GM10266 (cell line): ENCODE results near the gene DOCK2.

Experiments used
- DNase-seq: peaks from one replicate; pipeline ENCODE4 v3.0.0; 2012; ENCODE audit errors: extremely low spot score
- TF ChIP-seq, protein P1 (sequence below): IDR thresholded peaks from 2 replicates; pipeline ENCODE4 v1.5.1; 2012; ENCODE audit warnings: mild to moderate bottlenecking, low read depth; ENCODE audit not compliant: control insufficient read depth, insufficient read depth; ENCODE audit errors: missing control alignments

Gene DOCK2

DNA sequence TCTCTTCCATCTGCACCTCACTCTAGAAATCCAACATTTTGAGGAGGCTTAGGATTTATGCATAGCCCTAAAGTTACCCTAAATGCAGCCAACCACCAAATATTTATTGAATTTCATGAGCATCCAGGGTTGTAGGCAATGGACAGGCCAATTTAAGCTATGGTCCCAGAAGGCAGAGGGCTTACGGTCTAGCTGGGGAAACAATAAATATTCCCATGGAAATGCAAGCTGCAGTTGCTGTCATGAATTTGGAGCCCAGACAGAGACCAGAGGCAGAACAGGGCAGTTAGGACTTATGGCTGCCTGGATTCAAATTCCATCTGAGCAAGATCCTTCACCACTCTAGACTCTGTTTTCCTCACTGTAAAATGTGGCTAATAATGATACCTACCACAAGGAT is 352.3 kb downstream of the DOCK2 start:
- no peak for DNase-seq
- TF ChIP-seq, protein P1, sequence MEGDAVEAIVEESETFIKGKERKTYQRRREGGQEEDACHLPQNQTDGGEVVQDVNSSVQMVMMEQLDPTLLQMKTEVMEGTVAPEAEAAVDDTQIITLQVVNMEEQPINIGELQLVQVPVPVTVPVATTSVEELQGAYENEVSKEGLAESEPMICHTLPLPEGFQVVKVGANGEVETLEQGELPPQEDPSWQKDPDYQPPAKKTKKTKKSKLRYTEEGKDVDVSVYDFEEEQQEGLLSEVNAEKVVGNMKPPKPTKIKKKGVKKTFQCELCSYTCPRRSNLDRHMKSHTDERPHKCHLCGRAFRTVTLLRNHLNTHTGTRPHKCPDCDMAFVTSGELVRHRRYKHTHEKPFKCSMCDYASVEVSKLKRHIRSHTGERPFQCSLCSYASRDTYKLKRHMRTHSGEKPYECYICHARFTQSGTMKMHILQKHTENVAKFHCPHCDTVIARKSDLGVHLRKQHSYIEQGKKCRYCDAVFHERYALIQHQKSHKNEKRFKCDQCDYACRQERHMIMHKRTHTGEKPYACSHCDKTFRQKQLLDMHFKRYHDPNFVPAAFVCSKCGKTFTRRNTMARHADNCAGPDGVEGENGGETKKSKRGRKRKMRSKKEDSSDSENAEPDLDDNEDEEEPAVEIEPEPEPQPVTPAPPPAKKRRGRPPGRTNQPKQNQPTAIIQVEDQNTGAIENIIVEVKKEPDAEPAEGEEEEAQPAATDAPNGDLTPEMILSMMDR = no peak

DNA sequence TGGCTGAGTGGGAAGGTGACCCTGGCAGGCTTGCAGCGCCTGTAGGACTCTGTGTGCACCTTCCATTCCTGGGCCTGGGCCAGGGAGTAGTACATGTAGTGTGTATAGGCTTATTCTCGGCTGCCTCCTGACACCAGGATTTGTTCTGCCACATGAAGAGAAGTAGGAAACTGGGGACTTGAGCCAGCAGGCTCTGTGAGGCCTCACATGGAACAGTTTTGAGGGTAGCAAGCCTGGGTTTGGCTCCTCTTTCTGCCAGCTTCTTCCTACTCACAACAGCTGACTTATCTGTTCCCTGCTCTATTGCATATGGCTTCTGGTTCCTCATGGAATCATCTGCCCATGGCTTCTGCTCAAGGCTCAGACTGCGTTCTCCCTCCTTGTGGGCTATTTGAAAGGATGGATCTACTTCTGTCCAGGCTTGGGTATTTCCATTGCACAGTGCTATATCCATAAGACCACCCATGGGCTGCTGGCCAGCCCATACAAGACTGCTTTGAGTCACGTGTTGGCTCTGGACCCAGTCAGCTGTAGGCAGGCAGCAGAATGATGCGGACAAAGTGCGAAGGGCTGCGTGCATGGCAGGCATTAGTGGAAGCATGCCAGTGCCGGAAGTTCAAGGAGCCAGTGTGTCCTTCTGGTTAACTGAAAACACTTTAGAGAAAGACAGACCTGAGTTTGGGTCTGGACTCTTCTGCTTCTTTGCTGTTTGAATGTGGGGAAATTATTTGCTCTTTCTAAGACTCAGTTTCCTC is 354.2 kb downstream of the DOCK2 start:
- no peak for DNase-seq
- TF ChIP-seq, protein P1 = no peak

DNA sequence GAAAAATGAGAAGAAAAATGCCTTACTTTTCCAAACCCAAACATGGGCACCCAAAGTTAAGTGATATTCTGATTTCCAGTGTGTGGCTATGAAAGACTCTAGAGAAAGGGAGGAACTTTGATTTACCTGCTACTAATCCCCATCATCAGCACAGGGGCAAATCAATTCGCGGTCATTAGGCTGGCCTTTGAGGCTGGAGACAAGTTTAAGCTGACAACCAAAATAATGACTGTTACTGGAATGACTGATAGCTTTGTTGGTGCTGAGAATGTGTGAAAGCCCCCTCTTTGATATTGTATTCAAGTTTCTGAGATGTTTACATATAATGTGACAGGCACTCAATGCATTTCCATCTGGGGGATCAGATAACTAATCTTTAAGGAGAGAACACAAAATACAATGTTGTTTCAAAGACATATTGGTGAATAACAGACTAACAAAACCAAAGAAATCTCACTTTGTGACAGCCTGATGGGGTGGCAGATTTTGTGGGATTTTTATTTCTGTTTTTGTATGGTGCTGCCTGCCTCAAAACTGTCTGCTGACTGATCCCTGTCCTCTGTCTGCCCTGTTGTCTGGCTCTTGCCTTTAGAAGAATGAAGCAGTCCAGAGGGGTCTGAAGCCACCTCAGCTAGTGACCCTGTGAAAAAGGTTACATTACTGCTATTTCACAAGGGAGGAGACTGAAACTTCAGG is 355.9 kb downstream of the DOCK2 start:
- no peak for DNase-seq
- TF ChIP-seq, protein P1 = no peak

DNA sequence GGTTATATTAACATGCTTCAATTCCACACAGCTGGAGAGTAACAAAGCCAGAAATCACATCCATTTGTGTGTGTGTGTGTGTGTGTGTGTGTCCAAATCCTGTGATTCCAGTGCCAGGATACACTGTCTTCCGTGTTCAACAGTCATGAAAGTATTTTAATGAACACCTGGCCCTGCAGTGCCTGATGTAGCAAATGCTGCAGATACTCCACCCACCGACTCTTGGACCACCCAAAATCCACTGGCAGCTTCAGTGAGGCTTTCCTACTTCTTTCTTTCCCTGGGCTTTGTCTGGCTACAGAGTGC is 356.4 kb downstream of the DOCK2 start:
- TF ChIP-seq, protein P1 = no peak

DNA sequence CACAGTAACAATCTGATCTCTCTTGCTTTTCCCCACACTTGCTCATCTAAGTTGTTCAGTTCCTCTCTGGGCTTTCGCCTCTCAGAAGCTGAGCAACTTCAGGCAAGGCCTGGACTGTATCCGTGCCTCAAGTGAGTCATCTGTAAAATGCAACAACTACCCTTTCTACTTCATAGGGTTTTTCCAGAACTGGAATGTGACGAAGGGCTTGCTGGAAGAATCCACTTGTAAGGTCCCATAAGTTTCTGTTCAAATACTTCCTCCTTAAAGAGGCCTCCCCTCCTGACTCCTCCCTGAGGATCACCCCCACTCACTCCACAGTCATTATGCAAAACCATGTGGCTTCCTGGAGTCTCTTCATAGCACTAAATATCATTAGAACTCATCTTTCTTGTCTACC is 360.7 kb downstream of the DOCK2 start:
- TF ChIP-seq, protein P1 = no peak
- no peak for DNase-seq

More for the DNA sequence above, 356.4 kb downstream of the DOCK2 start:
- DNase-seq = no peak

- DNase-seq = no peak
- TF ChIP-seq, protein P1 = no peak
Measured at GRCh38 chr5:169999621-170000020, 362.5 kb downstream of the DOCK2 start.

GRCh38 chr5:170000155-170000554 is 363.1 kb downstream of the DOCK2 start:
- no peak for DNase-seq
- TF ChIP-seq, protein P1 = no peak
